Superior temporal gyrus (tissue), 1 donor: ENCODE results near the gene PCDHA7.
"Not testable (repeated sequence)": the region's sequence is repeated elsewhere in the genome, so short reads cannot be mapped to it uniquely, and the experiment has no call there.

Experiments
- DNase-seq: peaks from one replicate; pipeline ENCODE4 v3.0.0-alpha.2; 2016; ENCODE audit errors: extremely low spot score

PCDHA7 gene

GRCh38 chr5:140822969-140823368 lies 11.1 kb upstream of the PCDHA7 start:
- DNase-seq: not testable (repeated sequence)

GRCh38 chr5:140823475-140823874 lies 10.6 kb upstream of the PCDHA7 start:
- DNase-seq: no peak

- DNase-seq: peak; percentile 31
Observed at GRCh38 chr5:140827704-140828361, 6.2 kb upstream of the PCDHA7 start, which contains the start of gene PCDHA6. Gene PCDHA6 (plus strand): TSS chr5:140827960. CDS start chr5:140828092, 132 bp downstream.

GRCh38 chr5:140828362-140828737 lies 5.7 kb upstream of the PCDHA7 start:
- peak; percentile 31 for DNase-seq

- not testable (repeated sequence) for DNase-seq
Observed at GRCh38 chr5:140829511-140830501, 4.3 kb upstream of the PCDHA7 start.

- not testable (repeated sequence) for DNase-seq
Observed at GRCh38 chr5:140834439-140835008, 455 bp downstream of the PCDHA7 start.

- DNase-seq: no peak
Observed at GRCh38 chr5:140835622-140836510, 1.8 kb downstream of the PCDHA7 start.

GRCh38 chr5:140840978-140841962 lies 7.2 kb downstream of the PCDHA7 start, which contains the start of gene PCDHA8:
Gene PCDHA8 (plus strand): TSS chr5:140841187. CDS start chr5:140841322, 135 bp downstream.
- peak; percentile 80 for DNase-seq

- no peak for DNase-seq
Observed at GRCh38 chr5:140842798-140843733, 9.0 kb downstream of the PCDHA7 start.

- DNase-seq: not testable (repeated sequence)
Observed at GRCh38 chr5:140848139-140849102, 14.4 kb downstream of the PCDHA7 start, which contains the start of gene PCDHA9. Gene PCDHA9 (plus strand): TSS chr5:140848382. CDS start chr5:140848496, 114 bp downstream.

- not testable (repeated sequence) for DNase-seq
Observed at GRCh38 chr5:140849831-140850634, 16.0 kb downstream of the PCDHA7 start.

GRCh38 chr5:140855772-140856674 lies 22.0 kb downstream of the PCDHA7 start, which contains the start of gene PCDHA10:
Gene PCDHA10 (plus strand): TSS chr5:140855897. CDS start chr5:140856049, 152 bp downstream.
- DNase-seq: peak; percentile 53

GRCh38 chr5:140857177-140857986 lies 23.3 kb downstream of the PCDHA7 start:
- DNase-seq: no peak

GRCh38 chr5:140857987-140858240 lies 23.8 kb downstream of the PCDHA7 start:
- no peak for DNase-seq
